HCT116 (cell line): ENCODE data around the gene CACNA1A.

Experiments used
- EZH2 ChIP-seq: fragments of 200-600 bp; sonication (generic); IDR thresholded peaks from 2 replicates; pipeline ENCODE4 v1.6.1; 2017; ENCODE audit warnings: antibody characterized with exemption, mixed run types
- FOSL1 ChIP-seq: IDR thresholded peaks from 2 replicates; pipeline ENCODE4 v1.6.1; 2012; ENCODE audit warnings: low read depth
- JUND ChIP-seq: IDR thresholded peaks from 2 replicates; pipeline ENCODE4 v1.6.1; 2012
- POLR2A ChIP-seq: IDR thresholded peaks from 2 replicates; pipeline ENCODE4 v1.7.0; 2011; ENCODE audit warnings: borderline replicate concordance; ENCODE audit not compliant: insufficient read depth, insufficient read length; ENCODE audit errors: extremely low read depth
- POLR2AphosphoS5 ChIP-seq: IDR thresholded peaks from 2 replicates; pipeline ENCODE4 v1.6.1; 2011; ENCODE audit warnings: mild to moderate bottlenecking, low read depth, low read length, moderate library complexity
- RAD21 ChIP-seq: IDR thresholded peaks from 2 replicates; pipeline ENCODE4 v1.6.1; 2012; ENCODE audit warnings: low read depth, mild to moderate bottlenecking
- SP1 ChIP-seq: IDR thresholded peaks from 2 replicates; pipeline ENCODE4 v1.6.1; 2012; ENCODE audit warnings: low read depth
- TCF7L2 ChIP-seq: IDR thresholded peaks from 2 replicates; pipeline ENCODE4 v1.7.0; 2011; ENCODE audit warnings: borderline replicate concordance, inconsistent platforms; ENCODE audit not compliant: insufficient read depth, insufficient read length; ENCODE audit errors: extremely low read depth
- YY1 ChIP-seq: IDR thresholded peaks from 2 replicates; pipeline ENCODE4 v1.6.1; 2011; ENCODE audit warnings: low read length, low read depth, moderate library complexity, mild to moderate bottlenecking; ENCODE audit not compliant: insufficient replicate concordance; ENCODE audit errors: extremely low read depth
- ZFX ChIP-seq: fragments of 450-650 bp; IDR thresholded peaks from 2 replicates; pipeline ENCODE4 v1.6.1; 2017
- TF ChIP-seq, protein P1 (sequence below), 3 experiments: fragments of 200-600 bp in 1 of 3; sonication (generic) in 1 of 3; IDR thresholded peaks in 2 of 3; conservative IDR thresholded peaks in 1 of 3; 2 replicates each; pipeline ENCODE4 v1.5.1; 2012 to 2017; ENCODE audit warnings: low read depth in 2 of 3, low read length in 2 of 3, antibody characterized with exemption in 1 of 3, borderline replicate concordance in 1 of 3, control low read depth in 1 of 3, mild to moderate bottlenecking in 1 of 3, mixed read lengths in 1 of 3, mixed run types in 1 of 3, moderate library complexity in 1 of 3; ENCODE audit not compliant: insufficient read depth in 1 of 3
- TF ChIP-seq, protein P2 (sequence below): IDR thresholded peaks from 2 replicates; pipeline ENCODE4 v1.6.1; 2011; ENCODE audit warnings: mild to moderate bottlenecking, low read length, moderate library complexity; ENCODE audit not compliant: insufficient replicate concordance; ENCODE audit errors: extremely low read depth
- TF ChIP-seq, protein P3 (sequence below): IDR thresholded peaks from 2 replicates; pipeline ENCODE4 v1.6.1; 2012
- TF ChIP-seq, protein P4 (sequence below): IDR thresholded peaks from 2 replicates; pipeline ENCODE4 v1.6.1; 2012; ENCODE audit warnings: low read depth

DNA sequence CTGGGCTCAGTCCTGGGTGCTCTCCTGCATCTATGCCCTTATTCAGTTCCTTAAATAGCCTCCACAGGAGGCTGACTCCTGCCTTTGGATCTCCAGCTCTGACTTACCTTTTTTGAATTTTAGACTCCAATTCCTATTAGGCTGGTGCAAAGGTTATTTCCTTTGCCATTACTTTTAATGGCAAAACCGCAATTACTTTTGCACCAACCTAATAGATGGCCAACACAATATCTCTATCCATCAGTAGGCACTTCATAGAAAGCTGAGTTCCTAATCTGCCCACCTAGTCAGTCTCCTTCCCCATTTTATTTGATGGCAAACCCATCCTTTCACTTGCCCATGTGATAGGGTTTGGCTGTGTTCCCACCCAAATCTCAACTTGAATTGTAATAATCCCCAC is 95.3 kb downstream of the CACNA1A start:
- no peak for TF ChIP-seq RAD21
- TF ChIP-seq EZH2: no peak
- TF ChIP-seq, protein P1, sequence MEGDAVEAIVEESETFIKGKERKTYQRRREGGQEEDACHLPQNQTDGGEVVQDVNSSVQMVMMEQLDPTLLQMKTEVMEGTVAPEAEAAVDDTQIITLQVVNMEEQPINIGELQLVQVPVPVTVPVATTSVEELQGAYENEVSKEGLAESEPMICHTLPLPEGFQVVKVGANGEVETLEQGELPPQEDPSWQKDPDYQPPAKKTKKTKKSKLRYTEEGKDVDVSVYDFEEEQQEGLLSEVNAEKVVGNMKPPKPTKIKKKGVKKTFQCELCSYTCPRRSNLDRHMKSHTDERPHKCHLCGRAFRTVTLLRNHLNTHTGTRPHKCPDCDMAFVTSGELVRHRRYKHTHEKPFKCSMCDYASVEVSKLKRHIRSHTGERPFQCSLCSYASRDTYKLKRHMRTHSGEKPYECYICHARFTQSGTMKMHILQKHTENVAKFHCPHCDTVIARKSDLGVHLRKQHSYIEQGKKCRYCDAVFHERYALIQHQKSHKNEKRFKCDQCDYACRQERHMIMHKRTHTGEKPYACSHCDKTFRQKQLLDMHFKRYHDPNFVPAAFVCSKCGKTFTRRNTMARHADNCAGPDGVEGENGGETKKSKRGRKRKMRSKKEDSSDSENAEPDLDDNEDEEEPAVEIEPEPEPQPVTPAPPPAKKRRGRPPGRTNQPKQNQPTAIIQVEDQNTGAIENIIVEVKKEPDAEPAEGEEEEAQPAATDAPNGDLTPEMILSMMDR (IDR thresholded peaks at IDR 0.05 in 2 of 3, conservative IDR thresholded peaks at IDR 0.05 in 1 of 3; ENCODE audit: borderline replicate concordance in 1 of 3, insufficient read depth in 1 of 3, low read depth in 2 of 3, low read length in 2 of 3): no peak
- TF ChIP-seq YY1: no peak
- no peak for TF ChIP-seq SP1
- TF ChIP-seq, protein P2, sequence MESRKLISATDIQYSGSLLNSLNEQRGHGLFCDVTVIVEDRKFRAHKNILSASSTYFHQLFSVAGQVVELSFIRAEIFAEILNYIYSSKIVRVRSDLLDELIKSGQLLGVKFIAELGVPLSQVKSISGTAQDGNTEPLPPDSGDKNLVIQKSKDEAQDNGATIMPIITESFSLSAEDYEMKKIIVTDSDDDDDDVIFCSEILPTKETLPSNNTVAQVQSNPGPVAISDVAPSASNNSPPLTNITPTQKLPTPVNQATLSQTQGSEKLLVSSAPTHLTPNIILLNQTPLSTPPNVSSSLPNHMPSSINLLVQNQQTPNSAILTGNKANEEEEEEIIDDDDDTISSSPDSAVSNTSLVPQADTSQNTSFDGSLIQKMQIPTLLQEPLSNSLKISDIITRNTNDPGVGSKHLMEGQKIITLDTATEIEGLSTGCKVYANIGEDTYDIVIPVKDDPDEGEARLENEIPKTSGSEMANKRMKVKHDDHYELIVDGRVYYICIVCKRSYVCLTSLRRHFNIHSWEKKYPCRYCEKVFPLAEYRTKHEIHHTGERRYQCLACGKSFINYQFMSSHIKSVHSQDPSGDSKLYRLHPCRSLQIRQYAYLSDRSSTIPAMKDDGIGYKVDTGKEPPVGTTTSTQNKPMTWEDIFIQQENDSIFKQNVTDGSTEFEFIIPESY: no peak
- TF ChIP-seq, protein P3, sequence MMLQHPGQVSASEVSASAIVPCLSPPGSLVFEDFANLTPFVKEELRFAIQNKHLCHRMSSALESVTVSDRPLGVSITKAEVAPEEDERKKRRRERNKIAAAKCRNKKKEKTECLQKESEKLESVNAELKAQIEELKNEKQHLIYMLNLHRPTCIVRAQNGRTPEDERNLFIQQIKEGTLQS: no peak
- TF ChIP-seq, protein P4, sequence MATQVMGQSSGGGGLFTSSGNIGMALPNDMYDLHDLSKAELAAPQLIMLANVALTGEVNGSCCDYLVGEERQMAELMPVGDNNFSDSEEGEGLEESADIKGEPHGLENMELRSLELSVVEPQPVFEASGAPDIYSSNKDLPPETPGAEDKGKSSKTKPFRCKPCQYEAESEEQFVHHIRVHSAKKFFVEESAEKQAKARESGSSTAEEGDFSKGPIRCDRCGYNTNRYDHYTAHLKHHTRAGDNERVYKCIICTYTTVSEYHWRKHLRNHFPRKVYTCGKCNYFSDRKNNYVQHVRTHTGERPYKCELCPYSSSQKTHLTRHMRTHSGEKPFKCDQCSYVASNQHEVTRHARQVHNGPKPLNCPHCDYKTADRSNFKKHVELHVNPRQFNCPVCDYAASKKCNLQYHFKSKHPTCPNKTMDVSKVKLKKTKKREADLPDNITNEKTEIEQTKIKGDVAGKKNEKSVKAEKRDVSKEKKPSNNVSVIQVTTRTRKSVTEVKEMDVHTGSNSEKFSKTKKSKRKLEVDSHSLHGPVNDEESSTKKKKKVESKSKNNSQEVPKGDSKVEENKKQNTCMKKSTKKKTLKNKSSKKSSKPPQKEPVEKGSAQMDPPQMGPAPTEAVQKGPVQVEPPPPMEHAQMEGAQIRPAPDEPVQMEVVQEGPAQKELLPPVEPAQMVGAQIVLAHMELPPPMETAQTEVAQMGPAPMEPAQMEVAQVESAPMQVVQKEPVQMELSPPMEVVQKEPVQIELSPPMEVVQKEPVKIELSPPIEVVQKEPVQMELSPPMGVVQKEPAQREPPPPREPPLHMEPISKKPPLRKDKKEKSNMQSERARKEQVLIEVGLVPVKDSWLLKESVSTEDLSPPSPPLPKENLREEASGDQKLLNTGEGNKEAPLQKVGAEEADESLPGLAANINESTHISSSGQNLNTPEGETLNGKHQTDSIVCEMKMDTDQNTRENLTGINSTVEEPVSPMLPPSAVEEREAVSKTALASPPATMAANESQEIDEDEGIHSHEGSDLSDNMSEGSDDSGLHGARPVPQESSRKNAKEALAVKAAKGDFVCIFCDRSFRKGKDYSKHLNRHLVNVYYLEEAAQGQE: no peak
- no peak for TF ChIP-seq JUND
- no peak for TF ChIP-seq ZFX
- no peak for TF ChIP-seq POLR2A
- no peak for TF ChIP-seq TCF7L2
- no peak for TF ChIP-seq POLR2AphosphoS5
- TF ChIP-seq FOSL1: no peak
